ENCODE measurements around the gene PRDM4. TPM values are rescaled to one million over a fixed set of nuclear protein-coding genes. Genes with fewer than 3 reads are reported as not detected.
A peak's percentile ranks its signal among the peaks of the same experiment; 100 is the strongest.
"Not testable (repeated sequence)": the region's sequence is repeated elsewhere in the genome, so short reads cannot be mapped to it uniquely, and the experiment has no call there.

Gene PRDM4
- polyA plus RNA-seq, 6 donors from 2014 or later = 27.0 to 59.2 (median 33.3) TPM

DNA sequence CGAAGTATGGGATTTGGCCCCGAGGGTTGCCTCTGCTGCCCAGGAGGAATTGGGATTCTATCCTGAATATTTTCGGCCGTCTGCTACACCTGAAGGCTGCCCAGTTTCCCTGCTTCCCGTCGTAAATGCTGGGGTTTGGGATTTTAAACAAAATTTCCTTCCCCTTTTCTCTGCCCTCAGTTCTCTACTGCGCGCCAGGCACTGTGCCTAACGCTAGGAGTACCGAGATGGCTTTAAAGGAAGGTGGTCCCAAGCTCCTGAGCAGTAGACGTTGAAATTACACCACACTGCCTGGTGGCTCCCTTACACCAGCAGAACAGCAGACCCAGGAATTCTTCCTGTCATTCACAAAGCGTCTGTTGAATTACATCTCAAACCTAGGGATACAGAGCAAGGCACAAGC lies 566 bp upstream of the PRDM4 start:
- H3K27ac Mint-ChIP-seq = peak overlapping the region; percentile 88 to 99 (median 98)
- H3K36me3 Mint-ChIP-seq = peaks cover 0 to 4% of the 10 kb centered on the region in 2 donors
- no peaks in the 10 kb centered on the region for H3K9me3 Mint-ChIP-seq
- DNase-seq (no peak), ATAC-seq (ENCODE audit: low read depth in 2 of 2) (peak in 1 of 2 donors; percentile 13)
- H3K27me3 Mint-ChIP-seq = no peaks in the 10 kb centered on the region
- H3K4me3 Mint-ChIP-seq = peak overlapping the region; percentile 85 to 94 (median 90)
- H3K4me1 Mint-ChIP-seq = peaks cover 17 to 33% (median 28%) of the 10 kb centered on the region in 3 donors

DNA sequence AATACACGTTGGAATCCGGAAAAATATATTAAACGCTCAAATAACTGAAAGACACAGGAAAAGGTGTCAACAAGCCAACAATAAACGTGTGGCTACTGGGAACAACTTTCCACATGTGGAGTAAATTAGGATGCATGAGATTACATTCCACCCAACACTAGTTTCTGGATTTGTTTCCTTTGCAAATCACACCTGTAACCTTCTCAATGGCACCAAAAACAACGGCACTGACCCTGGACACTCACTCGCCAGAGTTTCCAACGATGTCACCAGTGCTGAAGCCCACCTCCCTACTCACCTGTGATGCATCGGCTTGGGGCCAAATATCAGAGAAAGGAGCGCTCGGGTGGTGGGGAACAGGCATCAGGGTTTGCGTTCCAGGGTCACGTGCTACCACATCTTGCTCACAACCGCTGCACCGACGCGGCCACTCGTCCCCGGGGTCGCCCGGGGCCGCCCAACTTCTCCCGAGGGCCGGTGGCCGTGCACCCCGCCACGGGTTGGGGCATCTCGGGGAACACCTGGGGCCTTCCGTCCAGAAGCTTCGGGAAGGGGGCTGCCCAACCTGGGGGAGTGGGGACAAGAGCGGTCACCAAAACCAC lies 629 bp downstream of the PRDM4 start:
- ATAC-seq (ENCODE audit: low read depth in 2 of 2) = peak; percentile 10 to 20

DNA sequence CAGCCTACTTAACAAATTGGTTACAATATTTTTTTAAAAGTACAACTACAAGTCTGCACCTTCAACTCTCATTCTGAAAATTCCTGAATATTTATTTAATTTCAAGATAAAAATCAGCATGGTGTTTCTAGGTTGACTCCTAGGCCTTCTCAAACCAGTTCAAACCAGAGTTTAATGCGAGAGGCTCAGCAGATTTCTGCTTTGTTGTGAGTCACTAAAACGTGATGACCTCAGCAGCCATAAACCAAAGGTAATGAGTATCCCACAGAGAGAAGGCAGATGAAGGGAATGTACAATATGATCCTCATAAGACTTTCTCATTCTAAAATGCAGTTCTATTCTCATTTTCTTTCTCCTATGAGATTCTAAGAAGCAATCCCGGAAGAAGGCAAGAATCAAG lies 1.5 kb downstream of the PRDM4 start:
- Mint-ChIP-seq H3K36me3 (peaks cover 0 to 8% of the 10 kb centered on the region in 2 donors), H3K4me1 (peaks cover 17 to 33% (median 31%) of the 10 kb centered on the region in 3 donors)

More for the DNA sequence above, 629 bp downstream of the PRDM4 start:
- peaks cover 0 to 8% of the 10 kb centered on the region in 2 donors for H3K36me3 Mint-ChIP-seq
- no peak for DNase-seq
- H3K27ac Mint-ChIP-seq = peak overlapping the region; percentile 82 to 95 (median 94)
- H3K27me3 Mint-ChIP-seq = no peaks in the 10 kb centered on the region
- peak overlapping the region; percentile 84 to 94 (median 90) for H3K4me3 Mint-ChIP-seq
- H3K9me3 Mint-ChIP-seq = no peaks in the 10 kb centered on the region
- peaks cover 17 to 33% (median 31%) of the 10 kb centered on the region in 3 donors for H3K4me1 Mint-ChIP-seq

DNA sequence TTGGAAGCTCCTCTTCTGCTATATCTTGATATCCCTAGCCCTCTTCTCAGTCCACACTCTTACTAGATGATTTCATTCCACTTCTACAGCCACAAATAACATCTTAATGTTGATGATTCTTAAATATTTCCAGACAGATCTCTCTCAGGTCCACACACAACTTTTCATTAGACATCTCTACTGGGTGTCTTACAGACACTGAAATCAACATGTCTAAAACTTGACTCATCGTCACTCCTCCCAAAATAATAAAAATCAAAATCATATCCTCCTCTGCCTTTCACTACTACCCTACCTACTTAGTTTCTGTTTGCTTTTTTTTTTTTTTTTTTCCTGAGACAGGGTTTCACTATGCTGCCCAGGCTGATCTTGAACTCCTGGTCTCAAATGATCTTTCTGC lies 11.9 kb downstream of the PRDM4 start:
- Mint-ChIP-seq H3K4me3 (no peak overlapping the region), H3K36me3 (peaks cover 10 to 22% of the 10 kb centered on the region in 2 donors), H3K27me3 (no peaks in the 10 kb centered on the region), H3K9me3 (no peaks in the 10 kb centered on the region), H3K27ac (no peak overlapping the region), H3K4me1 (peaks cover 4 to 7% (median 5%) of the 10 kb centered on the region in 3 donors)
- DNase-seq (no peak), ATAC-seq (ENCODE audit: low read depth in 2 of 2) (no peak)

More for the DNA sequence above, 1.5 kb downstream of the PRDM4 start:
- DNase-seq (no peak), ATAC-seq (ENCODE audit: low read depth in 2 of 2) (no peak)
- H3K27ac Mint-ChIP-seq = peak overlapping the region; percentile 40 to 95 (median 72)
- no peaks in the 10 kb centered on the region for H3K9me3 Mint-ChIP-seq
- H3K4me3 Mint-ChIP-seq = peak overlapping the region; percentile 84 to 94 (median 90)
- no peaks in the 10 kb centered on the region for H3K27me3 Mint-ChIP-seq

DNA sequence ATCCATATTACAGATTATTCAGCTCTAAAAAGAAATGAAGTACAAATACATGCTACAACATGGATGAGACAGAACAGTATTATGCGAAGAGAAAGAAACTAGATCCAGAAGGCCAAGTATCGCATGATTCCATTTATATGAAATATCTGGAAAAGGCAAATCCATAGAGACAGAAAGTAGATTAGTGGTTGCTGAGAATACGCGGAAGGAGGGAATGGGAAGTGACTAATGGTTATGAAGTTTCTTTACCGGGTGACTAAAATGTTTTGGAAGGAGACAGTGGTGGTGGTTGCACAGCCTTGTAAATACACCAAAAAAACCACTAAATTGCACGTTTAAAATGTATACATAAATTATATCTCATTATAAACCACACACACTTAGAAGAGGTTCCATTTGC lies 12.5 kb downstream of the PRDM4 start:
- Mint-ChIP-seq H3K36me3 (peaks cover 10 to 20% of the 10 kb centered on the region in 2 donors), H3K27ac (no peak overlapping the region), H3K27me3 (no peaks in the 10 kb centered on the region), H3K4me1 (peaks cover 4 to 5% (median 5%) of the 10 kb centered on the region in 3 donors), H3K9me3 (no peaks in the 10 kb centered on the region), H3K4me3 (no peak overlapping the region)
- no peak for ATAC-seq (ENCODE audit: low read depth in 2 of 2)
- no peak for DNase-seq

DNA sequence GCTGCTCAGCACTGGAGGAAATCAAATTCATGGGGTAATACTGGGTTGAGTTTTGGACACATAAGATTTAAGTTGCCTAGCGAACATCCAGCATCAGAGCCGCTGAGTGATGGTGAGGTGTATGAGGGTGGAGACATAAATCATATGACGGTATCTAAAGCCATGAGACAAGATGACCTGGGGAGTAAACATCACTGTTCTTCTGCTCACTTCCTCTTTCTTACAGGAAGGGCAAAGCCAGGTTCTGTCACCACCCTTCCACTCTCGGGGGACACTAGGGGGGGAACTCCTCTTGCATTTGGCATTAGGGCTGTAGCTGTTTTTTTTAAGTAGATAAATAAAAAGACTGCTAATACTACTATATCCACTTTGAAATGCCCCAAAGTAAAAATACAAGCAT lies 24.0 kb downstream of the PRDM4 start:
- ATAC-seq (ENCODE audit: low read depth in 2 of 2) (peak; percentile 97 to 98), DNase-seq (peak; percentile 93)
- H3K9me3 Mint-ChIP-seq = peaks cover 0 to 8% (median 0%) of the 10 kb centered on the region in 7 donors
- no peaks in the 10 kb centered on the region for H3K27me3 Mint-ChIP-seq
- peak overlapping the region in 7 of 8 donors; percentile 2 to 86 (median 71) for H3K4me3 Mint-ChIP-seq
- peaks cover 42 to 55% of the 10 kb centered on the region in 2 donors for H3K36me3 Mint-ChIP-seq
- peaks cover 44 to 59% (median 51%) of the 10 kb centered on the region in 3 donors for H3K4me1 Mint-ChIP-seq
- peak overlapping the region; percentile 98 to 100 (median 100) for H3K27ac Mint-ChIP-seq

DNA sequence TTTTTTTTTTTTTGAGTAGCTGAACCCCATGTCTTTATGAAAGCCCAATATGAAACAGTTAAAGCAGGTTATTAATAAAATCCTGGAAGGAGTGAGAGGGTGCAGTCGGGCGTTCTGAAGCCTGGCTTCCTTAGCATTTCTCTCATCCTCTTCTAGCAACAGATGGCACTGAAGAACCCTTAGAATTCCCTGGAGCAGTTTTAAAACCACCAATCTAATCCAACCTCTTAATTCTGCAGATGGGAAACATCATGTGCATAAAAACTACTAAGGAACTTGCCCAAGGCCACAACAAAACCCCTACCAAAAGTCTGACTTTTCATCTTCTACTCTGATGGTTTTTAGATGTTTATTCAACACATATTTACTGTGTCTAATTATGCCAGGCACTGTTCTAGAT lies 25.2 kb downstream of the PRDM4 start:
- Mint-ChIP-seq H3K27me3 (no peaks in the 10 kb centered on the region), H3K4me3 (peak overlapping the region in 2 of 8 donors; percentile 20 to 42)

DNA sequence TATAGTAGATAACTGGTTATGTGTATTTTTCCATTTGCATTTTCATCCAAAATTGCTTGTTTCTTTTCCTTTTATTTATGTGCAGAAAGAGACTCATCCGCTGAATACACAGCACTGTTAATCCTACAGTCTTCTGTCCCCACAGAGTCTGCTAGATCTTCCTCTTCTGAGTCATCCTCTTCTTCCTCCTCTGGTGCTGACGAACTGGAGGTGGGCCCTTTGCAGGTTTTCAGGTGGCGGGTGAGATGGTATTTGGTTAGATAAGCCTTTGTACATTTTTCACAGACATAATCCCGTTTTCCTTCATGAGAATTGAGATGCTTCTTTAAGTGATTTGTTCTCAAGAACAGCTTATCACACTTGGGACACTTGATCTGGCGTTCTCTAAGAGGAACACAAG lies 26.8 kb downstream of the PRDM4 start:
- peak overlapping the region; percentile 94 to 99 (median 98) for H3K27ac Mint-ChIP-seq
- peaks cover 24 to 38% of the 10 kb centered on the region in 2 donors for H3K36me3 Mint-ChIP-seq
- ATAC-seq (ENCODE audit: low read depth in 2 of 2) = no peak

More for the DNA sequence above, 25.2 kb downstream of the PRDM4 start:
- Mint-ChIP-seq H3K36me3 (peaks cover 34 to 47% of the 10 kb centered on the region in 2 donors), H3K27ac (peak overlapping the region; percentile 98 to 100 (median 100)), H3K9me3 (peaks cover 0 to 8% (median 0%) of the 10 kb centered on the region in 7 donors), H3K4me1 (peaks cover 56 to 70% (median 61%) of the 10 kb centered on the region in 3 donors)
- no peak for DNase-seq
- no peak for ATAC-seq (ENCODE audit: low read depth in 2 of 2)

DNA sequence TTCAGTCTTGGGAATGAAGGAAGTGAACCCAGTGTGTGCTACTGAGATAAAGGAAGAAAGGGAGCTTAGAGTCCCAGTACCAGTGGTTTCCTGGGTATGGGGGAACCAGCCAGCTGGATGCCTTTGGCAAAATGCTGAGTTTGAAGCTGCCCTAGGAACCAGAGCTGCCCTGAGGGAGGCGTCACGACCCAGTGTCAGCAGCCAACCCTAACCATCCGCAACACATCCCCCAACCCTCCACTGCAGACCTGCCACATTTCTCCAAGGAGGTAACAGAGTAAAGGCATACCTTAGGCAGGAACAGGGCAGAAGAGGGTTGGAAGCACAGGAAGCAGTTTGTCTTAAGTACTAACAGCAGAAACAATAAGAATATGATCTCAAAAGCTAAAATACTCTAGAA lies 28.6 kb downstream of the PRDM4 start:
- H3K36me3 Mint-ChIP-seq = peaks cover 16 to 25% of the 10 kb centered on the region in 2 donors
- H3K4me3 Mint-ChIP-seq = peak overlapping the region in 1 of 8 donors; percentile 77
- DNase-seq = no peak
- no peak for ATAC-seq (ENCODE audit: low read depth in 2 of 2)
- peak overlapping the region; percentile 94 to 99 (median 98) for H3K27ac Mint-ChIP-seq
- no peaks in the 10 kb centered on the region for H3K27me3 Mint-ChIP-seq
- H3K9me3 Mint-ChIP-seq = peaks cover 0 to 8% (median 0%) of the 10 kb centered on the region in 7 donors
- H3K4me1 Mint-ChIP-seq = peaks cover 54 to 63% (median 56%) of the 10 kb centered on the region in 3 donors

More for the DNA sequence above, 26.8 kb downstream of the PRDM4 start:
- Mint-ChIP-seq H3K27me3 (no peaks in the 10 kb centered on the region), H3K4me3 (no peak overlapping the region), H3K4me1 (peaks cover 64 to 77% (median 72%) of the 10 kb centered on the region in 3 donors), H3K9me3 (peaks cover 0 to 8% (median 0%) of the 10 kb centered on the region in 7 donors)
- DNase-seq = no peak

DNA sequence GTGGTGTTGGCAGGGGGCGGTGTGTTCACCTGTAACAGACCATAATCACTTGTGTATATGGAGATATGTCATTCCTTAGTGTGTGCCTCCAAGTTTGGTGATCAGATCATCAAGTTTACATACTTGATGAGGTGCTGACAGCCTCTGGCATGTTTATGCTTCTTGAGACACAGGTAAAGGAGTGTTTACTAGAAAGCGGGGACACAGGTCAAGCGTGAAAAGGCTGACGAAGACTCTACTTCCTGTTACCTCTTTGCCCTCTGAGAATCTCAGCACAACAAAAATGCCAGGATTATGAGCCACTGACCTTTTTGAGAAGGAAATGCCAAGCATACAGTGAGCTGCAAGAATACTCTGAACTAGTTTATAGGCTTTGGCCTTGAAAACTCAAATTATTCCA lies 29.6 kb downstream of the PRDM4 start:
- peaks cover 0 to 4% (median 0%) of the 10 kb centered on the region in 7 donors for H3K9me3 Mint-ChIP-seq
- peak; percentile 73 for DNase-seq
- peak overlapping the region; percentile 94 to 99 (median 98) for H3K27ac Mint-ChIP-seq
- ATAC-seq (ENCODE audit: low read depth in 2 of 2) = peak; percentile 97
- H3K4me1 Mint-ChIP-seq = peaks cover 46 to 53% (median 47%) of the 10 kb centered on the region in 3 donors
- no peaks in the 10 kb centered on the region for H3K27me3 Mint-ChIP-seq
- H3K4me3 Mint-ChIP-seq = peak overlapping the region in 7 of 8 donors; percentile 22 to 77 (median 55)
- H3K36me3 Mint-ChIP-seq = peaks cover 16 to 20% of the 10 kb centered on the region in 2 donors

DNA sequence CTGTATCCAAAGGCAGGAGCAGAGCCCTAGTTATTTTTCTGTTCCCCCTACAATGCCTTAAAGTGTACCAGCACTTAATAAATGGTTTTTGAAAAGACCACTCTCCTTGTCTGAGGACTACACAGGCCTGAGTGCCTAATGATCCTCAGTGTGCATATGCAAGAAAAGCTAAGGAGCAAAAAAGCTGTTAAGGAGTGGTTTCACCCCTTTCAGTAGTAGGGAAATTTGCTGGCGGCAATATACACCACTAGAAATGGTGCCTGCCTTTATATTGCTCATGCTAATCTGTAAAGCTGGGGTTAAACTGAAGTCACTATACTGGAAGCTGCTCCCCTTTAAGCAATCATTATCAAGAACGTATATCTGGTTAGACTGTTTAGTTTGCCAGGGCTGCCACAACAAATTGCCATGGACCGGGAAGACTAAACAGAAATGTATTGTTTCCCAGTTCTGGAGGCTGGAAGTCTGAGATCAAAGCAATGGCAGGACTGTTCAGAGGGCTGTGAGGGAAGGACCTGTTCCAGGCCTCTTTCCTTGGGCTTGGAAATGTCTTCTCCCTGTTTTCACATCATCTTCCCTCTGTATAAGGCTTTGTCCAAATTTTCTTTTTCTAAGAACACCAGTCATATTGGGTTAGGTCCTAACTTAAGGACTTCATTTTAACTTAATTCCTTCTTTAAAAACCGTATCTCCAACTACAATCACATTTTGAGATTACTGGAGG lies 30.2 kb downstream of the PRDM4 start:
- Mint-ChIP-seq H3K27ac (peak overlapping the region; percentile 94 to 99 (median 98)), H3K4me3 (peak overlapping the region in 6 of 8 donors; percentile 22 to 77 (median 56)), H3K27me3 (no peaks in the 10 kb centered on the region), H3K4me1 (peaks cover 41 to 49% (median 41%) of the 10 kb centered on the region in 3 donors), H3K36me3 (peaks cover 14 to 16% of the 10 kb centered on the region in 2 donors), H3K9me3 (no peaks in the 10 kb centered on the region)
- no peak for DNase-seq
- no peak for ATAC-seq (ENCODE audit: low read depth in 2 of 2)

DNA sequence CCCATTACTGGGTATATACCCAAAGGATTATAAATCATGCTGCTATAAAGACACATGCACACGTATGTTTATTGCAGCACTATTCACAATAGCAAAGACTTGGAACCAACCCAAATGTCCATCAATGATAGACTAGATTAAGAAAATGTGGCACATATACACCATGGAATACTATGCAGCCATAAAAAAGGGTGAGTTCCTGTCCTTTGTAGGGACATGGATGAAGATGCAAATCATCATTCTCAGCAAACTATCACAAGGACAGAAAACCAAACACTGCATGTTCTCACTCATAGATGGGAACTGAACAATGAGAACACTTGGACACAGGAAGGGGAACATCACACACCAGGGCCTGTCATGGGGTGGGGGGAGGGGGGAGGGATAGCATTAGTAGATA lies 33.2 kb downstream of the PRDM4 start:
- Mint-ChIP-seq H3K4me1 (peaks cover 28 to 34% (median 30%) of the 10 kb centered on the region in 3 donors), H3K27ac (peak overlapping the region in 1 of 6 donors; percentile 71)
- H3K4me3 Mint-ChIP-seq; H3K27me3 Mint-ChIP-seq; H3K36me3 Mint-ChIP-seq; ATAC-seq (ENCODE audit: low read depth in 2 of 2); DNase-seq; H3K9me3 Mint-ChIP-seq: not testable (repeated sequence)

DNA sequence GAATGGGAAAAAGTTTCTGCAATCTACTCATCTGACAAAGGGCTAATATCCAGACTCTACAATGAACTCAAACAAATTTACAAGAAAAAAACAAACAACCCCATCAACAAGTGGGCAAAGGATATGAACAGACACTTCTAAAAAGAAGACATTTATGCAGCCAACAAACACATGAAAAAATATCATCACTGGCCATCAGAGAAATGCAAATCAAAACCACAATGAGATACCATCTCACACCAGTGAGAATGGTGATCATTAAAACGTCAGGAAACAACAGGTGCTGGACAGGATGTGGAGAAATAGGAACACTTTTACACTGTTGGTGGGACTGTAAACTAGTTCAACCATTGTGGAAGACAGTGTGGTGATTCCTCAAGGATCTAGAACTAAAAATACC lies 33.6 kb downstream of the PRDM4 start:
- H3K4me3 Mint-ChIP-seq; H3K9me3 Mint-ChIP-seq; H3K36me3 Mint-ChIP-seq; H3K27me3 Mint-ChIP-seq; ATAC-seq (ENCODE audit: low read depth in 2 of 2); DNase-seq: not testable (repeated sequence)
- H3K4me1 Mint-ChIP-seq = peaks cover 27 to 29% (median 28%) of the 10 kb centered on the region in 3 donors
- peak overlapping the region in 2 of 6 donors; percentile 71 to 91 for H3K27ac Mint-ChIP-seq
